SH-SY5Y (cell line): Measurements from ENCODE around the gene HSPA9.

Experiments used
- GATA2 ChIP-seq: IDR thresholded peaks from 2 replicates; pipeline ENCODE4 v1.6.1; 2011; ENCODE audit warnings: mild to moderate bottlenecking, low read depth, low read length
- GATA3 ChIP-seq: IDR thresholded peaks from 2 replicates; pipeline ENCODE4 v1.6.1; 2011; ENCODE audit warnings: low read depth, mild to moderate bottlenecking, low read length, moderate library complexity

DNA sequence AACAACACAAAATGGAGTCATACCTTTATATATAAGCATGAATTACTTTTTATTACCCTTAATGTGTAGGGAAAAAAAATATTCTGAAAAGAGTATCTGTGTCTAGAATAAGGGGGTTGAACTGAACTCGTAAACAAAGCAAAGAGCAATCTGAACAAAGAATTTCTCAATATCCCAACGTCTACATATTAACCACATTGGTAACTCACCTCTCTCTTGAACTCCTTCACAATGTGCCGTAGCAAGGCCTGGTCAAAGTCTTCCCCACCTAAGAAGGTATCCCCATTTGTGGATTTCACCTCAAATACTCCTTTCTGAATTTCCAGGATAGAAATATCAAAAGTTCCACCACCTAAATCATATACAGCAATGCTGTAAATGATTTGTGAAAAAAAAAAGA lies 8.4 kb downstream of the HSPA9 start:
- TF ChIP-seq GATA3 (no peak), GATA2 (no peak)
